ENCODE data around the gene TRIM10. TPM values are rescaled to one million over a fixed set of nuclear protein-coding genes. Genes with fewer than 3 reads are reported as not detected.
"Not testable (repeated sequence)": the region's sequence is repeated elsewhere in the genome, so short reads cannot be mapped to it uniquely, and the experiment has no call there.

TRIM10 gene
- total RNA-seq, 1 experiment from 2014 or later, result not detected

- no peaks in the 10 kb centered on the region for H3K9me3 Mint-ChIP-seq (ENCODE audit: unreplicated experiment)
- no peak overlapping the region for H3K4me3 Mint-ChIP-seq (ENCODE audit: unreplicated experiment)
- intact Hi-C loops (cut with micrococcal nuclease), result no loop called here
- peaks cover 14% of the 10 kb centered on the region for H3K27me3 Mint-ChIP-seq (ENCODE audit: insufficient read depth, unreplicated experiment)
- no peak overlapping the region for H3K27ac Mint-ChIP-seq (ENCODE audit: low read depth, unreplicated experiment)
- TF ChIP-seq, protein P1, sequence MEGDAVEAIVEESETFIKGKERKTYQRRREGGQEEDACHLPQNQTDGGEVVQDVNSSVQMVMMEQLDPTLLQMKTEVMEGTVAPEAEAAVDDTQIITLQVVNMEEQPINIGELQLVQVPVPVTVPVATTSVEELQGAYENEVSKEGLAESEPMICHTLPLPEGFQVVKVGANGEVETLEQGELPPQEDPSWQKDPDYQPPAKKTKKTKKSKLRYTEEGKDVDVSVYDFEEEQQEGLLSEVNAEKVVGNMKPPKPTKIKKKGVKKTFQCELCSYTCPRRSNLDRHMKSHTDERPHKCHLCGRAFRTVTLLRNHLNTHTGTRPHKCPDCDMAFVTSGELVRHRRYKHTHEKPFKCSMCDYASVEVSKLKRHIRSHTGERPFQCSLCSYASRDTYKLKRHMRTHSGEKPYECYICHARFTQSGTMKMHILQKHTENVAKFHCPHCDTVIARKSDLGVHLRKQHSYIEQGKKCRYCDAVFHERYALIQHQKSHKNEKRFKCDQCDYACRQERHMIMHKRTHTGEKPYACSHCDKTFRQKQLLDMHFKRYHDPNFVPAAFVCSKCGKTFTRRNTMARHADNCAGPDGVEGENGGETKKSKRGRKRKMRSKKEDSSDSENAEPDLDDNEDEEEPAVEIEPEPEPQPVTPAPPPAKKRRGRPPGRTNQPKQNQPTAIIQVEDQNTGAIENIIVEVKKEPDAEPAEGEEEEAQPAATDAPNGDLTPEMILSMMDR (IDR thresholded peaks at IDR 0.05; ENCODE audit: unreplicated experiment), result no peak
- no peaks in the 10 kb centered on the region for H3K36me3 Mint-ChIP-seq (ENCODE audit: insufficient read depth, unreplicated experiment)
- H3K4me1 Mint-ChIP-seq (ENCODE audit: insufficient read depth, unreplicated experiment), result peaks cover 24% of the 10 kb centered on the region
- CTCF ChIA-PET, result interaction anchor here (0.8 to 1.5 kb wide), 3 partner anchors 9 to 279 kb away, joined by 3 to 5 read pairs (median 3); partner anchors contain the start of gene TRIM40
- no TSS peak for BruUV-seq (replicated peaks)
- no peak for DNase-seq (ENCODE audit: unreplicated experiment)
- POLR2A ChIA-PET, result interaction anchor here (0.7 kb wide), 1 partner anchor 66 kb away, joined by 3 read pairs; the partner anchor contains the start of gene POLR1H
These were observed 33.5 kb downstream of the TRIM10 start for GRCh38 chr6:30127238-30128093.

DNA sequence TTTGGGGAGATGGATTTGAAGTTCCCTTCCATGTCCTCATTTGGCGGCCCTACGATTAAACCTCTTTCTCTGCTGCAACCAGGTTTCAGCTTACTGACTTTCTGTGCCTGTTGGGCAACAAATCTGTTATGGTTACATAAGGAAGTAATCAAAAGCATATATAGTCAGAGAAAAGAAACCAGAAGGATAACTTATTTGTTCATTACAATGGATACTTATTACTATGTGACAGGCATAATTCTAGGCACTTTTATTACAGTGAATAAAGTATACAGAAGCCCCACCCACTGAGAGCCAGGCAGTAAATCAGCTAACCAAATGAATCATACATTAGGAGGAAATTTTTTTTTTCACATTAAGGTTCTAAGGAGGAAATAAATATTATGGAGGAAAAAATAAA is 38.5 kb downstream of the TRIM10 start:
- H3K27me3 Mint-ChIP-seq (ENCODE audit: insufficient read depth, unreplicated experiment), result no peaks in the 10 kb centered on the region
- H3K27ac Mint-ChIP-seq (ENCODE audit: low read depth, unreplicated experiment), result no peak overlapping the region
- no TSS peak for BruUV-seq (replicated peaks)
- H3K4me3 Mint-ChIP-seq (ENCODE audit: unreplicated experiment), result no peak overlapping the region
- intact Hi-C loops (cut with micrococcal nuclease), result no loop called here
- ChIA-PET CTCF (interaction anchor here (0.5 to 1.7 kb wide), 4 partner anchors 8 to 180 kb away, joined by 3 to 5 read pairs (median 4); no protein-coding TSS in a partner anchor), POLR2A (interaction anchor here (1.0 to 1.2 kb wide), 2 partner anchors 8 to 35 kb away, joined by 3 to 6 read pairs; no protein-coding TSS in a partner anchor)
- no peaks in the 10 kb centered on the region for H3K36me3 Mint-ChIP-seq (ENCODE audit: insufficient read depth, unreplicated experiment)
- H3K4me1 Mint-ChIP-seq (ENCODE audit: insufficient read depth, unreplicated experiment), result peaks cover 5% of the 10 kb centered on the region
- no peaks in the 10 kb centered on the region for H3K9me3 Mint-ChIP-seq (ENCODE audit: unreplicated experiment)
- no peak for DNase-seq (ENCODE audit: unreplicated experiment)
- TF ChIP-seq, protein P1 (IDR thresholded peaks at IDR 0.05; ENCODE audit: unreplicated experiment), result no peak

DNA sequence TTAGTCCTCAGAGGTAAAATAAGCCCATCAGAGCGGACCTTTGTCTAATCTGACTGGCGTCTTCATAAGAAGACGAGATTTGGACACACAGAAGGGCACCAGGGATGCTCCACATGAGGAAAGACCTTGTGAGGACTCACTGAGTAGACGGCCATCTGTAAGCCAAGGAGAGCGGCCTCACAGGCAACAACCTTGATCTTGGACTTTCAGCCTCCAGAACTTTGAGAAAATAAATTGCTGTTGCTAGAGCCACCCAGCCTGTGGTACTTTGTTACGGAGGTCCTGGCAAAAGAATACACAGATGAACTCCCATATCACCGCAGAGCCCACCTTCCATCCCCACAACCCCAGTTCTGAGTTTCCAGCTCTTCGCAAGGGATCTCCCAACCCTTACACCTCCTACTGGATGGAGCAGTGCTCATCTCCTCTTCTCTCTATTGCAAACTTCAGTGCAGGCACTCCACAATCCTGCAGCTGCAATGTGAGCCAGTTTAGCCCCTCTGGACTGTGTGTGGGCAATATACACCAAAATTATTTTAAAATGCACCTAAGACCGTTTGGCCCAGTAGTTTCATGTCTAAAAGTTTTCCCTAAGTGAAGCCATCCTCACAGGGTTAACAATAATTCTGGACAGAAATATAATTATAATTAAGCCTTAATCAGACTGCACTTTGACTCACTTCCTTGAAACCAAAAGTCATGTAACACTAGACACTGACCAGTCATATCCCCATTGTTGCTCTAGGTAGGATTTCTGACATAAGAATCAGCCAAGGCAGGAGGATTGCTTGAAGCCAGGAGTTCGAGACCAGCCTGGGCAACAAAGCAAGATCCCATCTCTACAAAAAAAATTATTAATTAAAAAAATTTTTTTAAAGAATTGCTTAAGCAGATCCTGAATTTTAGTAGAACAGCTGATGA is 39.3 kb downstream of the TRIM10 start:
- Mint-ChIP-seq H3K4me1 (ENCODE audit: insufficient read depth, unreplicated experiment) (peaks cover 5% of the 10 kb centered on the region), H3K27ac (ENCODE audit: low read depth, unreplicated experiment) (no peak overlapping the region), H3K36me3 (ENCODE audit: insufficient read depth, unreplicated experiment) (no peaks in the 10 kb centered on the region), H3K27me3 (ENCODE audit: insufficient read depth, unreplicated experiment) (no peaks in the 10 kb centered on the region), H3K9me3 (ENCODE audit: unreplicated experiment) (no peaks in the 10 kb centered on the region), H3K4me3 (ENCODE audit: unreplicated experiment) (no peak overlapping the region)
- TF ChIP-seq, protein P1 (IDR thresholded peaks at IDR 0.05; ENCODE audit: unreplicated experiment), result no peak
- no peak for DNase-seq (ENCODE audit: unreplicated experiment)
- POLR2A ChIA-PET, result interaction anchor here (1.0 to 1.2 kb wide), 2 partner anchors 9 to 34 kb away, joined by 3 to 6 read pairs; no protein-coding TSS in a partner anchor
- intact Hi-C loops (cut with micrococcal nuclease), result no loop called here
- BruUV-seq (replicated peaks), result no TSS peak
- CTCF ChIA-PET, result interaction anchor here (0.6 to 1.7 kb wide), 2 partner anchors 9 to 48 kb away, joined by 3 to 5 read pairs; no protein-coding TSS in a partner anchor

- H3K27me3 Mint-ChIP-seq (ENCODE audit: insufficient read depth, unreplicated experiment); DNase-seq (ENCODE audit: unreplicated experiment); H3K27ac Mint-ChIP-seq (ENCODE audit: low read depth, unreplicated experiment); H3K4me3 Mint-ChIP-seq (ENCODE audit: unreplicated experiment); H3K36me3 Mint-ChIP-seq (ENCODE audit: insufficient read depth, unreplicated experiment); BruUV-seq (replicated peaks); H3K9me3 Mint-ChIP-seq (ENCODE audit: unreplicated experiment); H3K4me1 Mint-ChIP-seq (ENCODE audit: insufficient read depth, unreplicated experiment); intact Hi-C loops (cut with micrococcal nuclease): not testable (repeated sequence)
- ChIA-PET CTCF (interaction anchor here (0.8 to 2.5 kb wide), 3 partner anchors 13 to 68 kb away, joined by 4 to 16 read pairs (median 11); no protein-coding TSS in a partner anchor), POLR2A (interaction anchor here (1.1 kb wide), 1 partner anchor 58 kb away, joined by 3 read pairs; the partner anchor contains the start of gene POLR1H)
These were observed 42.3 kb downstream of the TRIM10 start for GRCh38 chr6:30118691-30119090.

Measured in MCF 10A (cell line).